Lower leg skin (tissue), 4 donors: ENCODE results near the gene ARL6IP6. TPM values are rescaled to one million over a fixed set of nuclear protein-coding genes. Genes with fewer than 3 reads are reported as not detected.
"Not testable (repeated sequence)": the region's sequence is repeated elsewhere in the genome, so short reads cannot be mapped to it uniquely, and the experiment has no call there.

Experiments used
- DNase-seq, 2 donors: peaks; one replicate each; pipeline ENCODE4 v3.0.0-alpha.2; 2019; ENCODE audit warnings: low spot score in 2 of 2
- H3K4me3 ChIP-seq: fragments of 200-600 bp; sonication (generic); 2 replicates; pipeline ENCODE4 v1.5.1; 2017; ENCODE audit warnings: mild to moderate bottlenecking, low read depth; ENCODE audit not compliant: poor library complexity, severe bottlenecking
- POLR2A ChIP-seq, 2 donors: fragments of 450-650 bp; IDR thresholded peaks; one replicate each; pipeline ENCODE4 v1.6.1; 2016 to 2017; ENCODE audit warnings: antibody characterized with exemption in 2 of 2, mild to moderate bottlenecking in 1 of 2, moderate library complexity in 1 of 2
- WGBS, 2 donors: methylation state at CpG; one replicate each; pipeline ENCODE4 v1.1.5; 2018; 5-methylcytosine and 5-hydroxymethylcytosine counted together
- intact Hi-C: fragments of 100-400 bp; cut with DNase I; formaldehyde crosslinking; loops from one replicate; pipeline ENCODE4 v1.15.0; 2023; ENCODE audit warnings: low total_unique reads
- total RNA-seq, 4 donors: library from RNA; depleted of rRNA; stranded (reverse); fragments of >200 nt; gene quantifications; one replicate each; pipeline ENCODE4 v1.1.0, GENCODE V29; 2016
- TF ChIP-seq, protein P1 (sequence below), 3 donors: fragments of 450-650 bp; IDR thresholded peaks; one replicate each; pipeline ENCODE4 v1.5.1; 2016; ENCODE audit warnings: antibody characterized with exemption in 3 of 3, mild to moderate bottlenecking in 3 of 3, moderate library complexity in 2 of 3

ARL6IP6 gene
- total RNA-seq, 4 donors from 2014 or later: 33.6 to 45.3 (median 38.6) TPM

DNA sequence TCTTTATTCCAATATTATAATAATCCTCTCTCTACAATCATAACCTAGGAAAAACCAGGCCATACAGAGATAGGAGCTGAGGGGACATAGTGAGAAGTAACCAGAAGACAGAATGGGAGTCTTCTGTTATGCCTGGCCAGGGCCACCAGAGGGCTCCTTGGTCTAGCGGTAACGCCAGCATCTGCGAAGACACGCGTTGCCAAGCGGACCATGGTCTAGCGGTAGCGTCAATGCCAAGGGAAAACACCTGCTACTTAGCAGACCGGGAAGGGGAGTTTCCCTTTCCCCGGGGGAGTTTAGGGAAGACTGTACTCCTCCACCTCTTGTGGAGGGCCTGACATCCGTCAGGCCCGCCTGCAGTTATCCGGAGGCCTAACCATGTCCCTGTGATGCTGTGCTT is 36.6 kb downstream of the ARL6IP6 start:
- intact Hi-C loops: no loop called here
- no peak for DNase-seq
- no peak overlapping the region for H3K4me3 ChIP-seq
- TF ChIP-seq, protein P1, sequence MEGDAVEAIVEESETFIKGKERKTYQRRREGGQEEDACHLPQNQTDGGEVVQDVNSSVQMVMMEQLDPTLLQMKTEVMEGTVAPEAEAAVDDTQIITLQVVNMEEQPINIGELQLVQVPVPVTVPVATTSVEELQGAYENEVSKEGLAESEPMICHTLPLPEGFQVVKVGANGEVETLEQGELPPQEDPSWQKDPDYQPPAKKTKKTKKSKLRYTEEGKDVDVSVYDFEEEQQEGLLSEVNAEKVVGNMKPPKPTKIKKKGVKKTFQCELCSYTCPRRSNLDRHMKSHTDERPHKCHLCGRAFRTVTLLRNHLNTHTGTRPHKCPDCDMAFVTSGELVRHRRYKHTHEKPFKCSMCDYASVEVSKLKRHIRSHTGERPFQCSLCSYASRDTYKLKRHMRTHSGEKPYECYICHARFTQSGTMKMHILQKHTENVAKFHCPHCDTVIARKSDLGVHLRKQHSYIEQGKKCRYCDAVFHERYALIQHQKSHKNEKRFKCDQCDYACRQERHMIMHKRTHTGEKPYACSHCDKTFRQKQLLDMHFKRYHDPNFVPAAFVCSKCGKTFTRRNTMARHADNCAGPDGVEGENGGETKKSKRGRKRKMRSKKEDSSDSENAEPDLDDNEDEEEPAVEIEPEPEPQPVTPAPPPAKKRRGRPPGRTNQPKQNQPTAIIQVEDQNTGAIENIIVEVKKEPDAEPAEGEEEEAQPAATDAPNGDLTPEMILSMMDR (IDR thresholded peaks at IDR 0.05): no peak
- TF ChIP-seq POLR2A (IDR thresholded peaks at IDR 0.05): no peak
- WGBS, 2 donors: 92 to 93% methylated on average over 13 of the region's 13 CpGs

DNA sequence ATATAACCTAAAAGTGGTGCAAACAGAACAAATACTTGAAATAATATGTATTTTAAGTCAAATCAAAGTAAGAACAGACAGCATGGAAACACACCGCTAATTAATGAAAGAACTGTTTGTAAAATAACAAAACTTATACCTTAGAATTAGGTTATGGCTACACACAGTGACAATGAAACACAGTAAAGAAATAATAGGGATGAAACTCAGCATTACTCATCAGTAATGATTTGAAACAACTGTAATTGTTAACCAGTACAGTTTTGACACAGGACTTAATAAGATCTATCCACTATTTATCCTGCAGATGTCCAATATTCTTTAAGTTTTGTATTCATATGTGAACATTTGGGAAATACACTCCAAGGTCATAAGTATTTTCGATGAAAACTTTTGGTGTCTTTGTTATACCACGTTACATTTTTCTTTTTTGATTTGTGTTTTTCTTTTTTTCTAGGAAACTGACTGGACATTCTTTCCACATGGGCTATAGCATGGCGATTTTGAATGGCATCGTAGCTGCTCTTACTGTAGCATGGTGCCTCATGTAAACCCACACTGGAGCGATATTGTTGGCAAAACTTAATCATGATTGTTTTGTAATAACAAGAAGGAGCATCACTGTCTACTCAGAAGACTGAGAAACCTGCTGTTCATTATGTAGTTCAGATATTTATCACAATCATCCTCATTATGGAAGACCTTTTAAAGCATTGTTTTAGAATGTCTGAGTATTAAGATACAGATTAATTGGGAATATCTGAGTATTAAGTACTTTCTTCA is 41.1 kb downstream of the ARL6IP6 start:
- H3K4me3 ChIP-seq: no peak overlapping the region
- no peak for TF ChIP-seq POLR2A (IDR thresholded peaks at IDR 0.05)
- TF ChIP-seq, protein P1 (IDR thresholded peaks at IDR 0.05): no peak
- 92 to 96% methylated on average over 6 of the region's 6 CpGs for WGBS, 2 donors
- no peak for DNase-seq
- intact Hi-C loops: no loop called here

DNA sequence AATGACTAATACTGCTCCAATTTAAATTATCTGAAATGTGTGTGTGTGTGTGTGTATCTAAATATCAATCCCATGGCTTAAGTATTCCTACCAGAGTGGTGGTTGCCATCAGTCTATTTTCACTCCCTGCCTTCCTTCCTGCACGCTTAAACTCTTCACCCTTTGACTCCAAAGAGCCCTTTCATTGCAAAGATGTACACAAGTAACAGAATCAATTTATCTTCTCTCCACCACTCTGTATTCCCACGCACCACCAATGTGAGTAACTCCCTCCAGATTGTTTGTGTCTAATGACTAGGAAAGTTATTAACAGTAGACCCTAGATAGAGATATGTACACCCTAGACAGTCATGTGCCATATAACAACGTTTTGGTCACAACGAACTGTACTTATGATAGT is 42.8 kb downstream of the ARL6IP6 start:
- intact Hi-C loops: no loop called here
- no peak overlapping the region for H3K4me3 ChIP-seq
- 90 to 91% methylated on average over 4 of the region's 4 CpGs for WGBS, 2 donors
- DNase-seq: no peak
- no peak for TF ChIP-seq POLR2A (IDR thresholded peaks at IDR 0.05)
- TF ChIP-seq, protein P1 (IDR thresholded peaks at IDR 0.05): no peak

DNA sequence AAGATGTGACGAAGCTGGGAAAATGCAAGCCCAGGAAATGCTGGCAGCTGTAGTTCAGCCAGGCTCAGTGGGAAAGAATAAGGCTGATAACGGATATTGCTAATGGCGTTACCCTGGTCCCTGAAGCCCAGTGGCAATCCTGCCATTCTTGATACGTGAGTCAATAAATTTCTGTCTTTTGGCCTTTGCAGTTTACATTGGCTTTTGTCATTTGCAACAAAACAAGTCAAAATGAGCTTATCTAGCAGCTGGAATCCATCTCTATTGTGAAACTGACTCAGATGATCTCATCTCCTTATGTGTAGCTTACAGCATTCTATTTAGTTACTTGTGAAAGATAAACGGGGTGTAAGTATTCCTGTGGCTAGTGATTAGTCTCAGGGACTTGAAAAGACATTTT is 43.8 kb downstream of the ARL6IP6 start:
- TF ChIP-seq, protein P1 (IDR thresholded peaks at IDR 0.05): no peak
- TF ChIP-seq POLR2A (IDR thresholded peaks at IDR 0.05): no peak
- H3K4me3 ChIP-seq: no peak overlapping the region
- 79 to 83% methylated on average over 5 of the region's 5 CpGs for WGBS, 2 donors
- intact Hi-C loops: no loop called here
- DNase-seq: no peak

DNA sequence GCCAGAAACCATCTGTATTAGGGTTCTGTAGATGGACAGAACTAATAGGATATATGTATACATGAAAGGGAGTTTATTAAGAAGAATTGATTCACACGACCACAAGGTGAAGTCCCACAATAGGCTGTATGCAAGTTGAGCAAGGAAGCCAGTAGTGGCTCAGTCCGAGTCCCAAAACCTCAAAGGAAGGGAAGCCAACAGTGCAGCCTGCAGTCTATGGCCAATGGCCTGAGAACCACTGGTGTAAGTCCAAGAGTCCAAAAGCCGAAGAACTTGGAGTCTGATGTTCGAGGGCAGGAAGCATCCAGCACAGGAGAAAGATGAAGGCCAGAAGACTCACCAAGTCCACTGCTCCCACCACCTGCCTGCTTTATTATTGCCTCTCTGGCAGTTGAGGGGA is 44.8 kb downstream of the ARL6IP6 start:
- DNase-seq, H3K4me3 ChIP-seq, intact Hi-C loops: not testable (repeated sequence)
- WGBS, 2 donors: 92 to 95% methylated on average over 4 of the region's 4 CpGs

DNA sequence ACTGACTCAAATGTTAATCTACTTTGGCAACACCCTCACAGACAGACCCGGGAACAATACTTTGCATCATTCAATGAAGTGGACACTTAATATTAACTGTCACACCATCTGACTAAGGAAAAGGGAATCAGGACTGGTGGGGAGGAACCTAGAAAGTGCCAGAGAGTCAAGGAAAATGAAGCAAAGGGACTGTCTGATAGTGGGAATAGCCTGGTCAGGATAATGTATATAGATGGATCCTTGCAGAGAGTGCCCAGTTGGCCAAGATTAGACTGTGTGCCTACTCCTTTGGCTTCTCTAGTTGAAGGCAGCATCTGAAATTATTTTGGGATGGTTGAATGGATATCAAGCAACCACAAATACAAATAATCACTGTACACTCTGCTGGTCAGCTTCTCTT is 45.2 kb downstream of the ARL6IP6 start:
- no peak for DNase-seq
- intact Hi-C loops: no loop called here
- no peak overlapping the region for H3K4me3 ChIP-seq
- TF ChIP-seq, protein P1 (IDR thresholded peaks at IDR 0.05): no peak
- TF ChIP-seq POLR2A (IDR thresholded peaks at IDR 0.05): no peak
- WGBS, 2 donors: 88 to 95% methylated on average over 1 of the region's 1 CpG
